MCF 10A (cell line): ENCODE results near the gene GATB. TPM values are rescaled to one million over a fixed set of nuclear protein-coding genes. Genes with fewer than 3 reads are reported as not detected.

Experiments
- BruUV-seq: library from RNA; stranded (reverse); fragments of 400-500 nt; replicated peaks from 2 replicates; lab custom pipeline; 2021; lab: Mats Ljungman, UMichigan
- CTCF ChIA-PET: fragments of 300-600 bp; sonication (Branson Sonifier 250); formaldehyde crosslinking; extraction: SDS; loops from one replicate; lab custom pipeline; 2021; ENCODE audit warnings: antibody characterized with exemption, inconsistent platforms; lab: Yijun Ruan, JAX
- POLR2A ChIA-PET: fragments of 300-600, 350-650 bp; sonication (Branson Sonifier 250); formaldehyde crosslinking; extraction: SDS; loops from one replicate; lab custom pipeline; 2020; ENCODE audit warnings: antibody characterized with exemption, inconsistent platforms; lab: Yijun Ruan, JAX
- DNase-seq: peaks from one replicate; pipeline ENCODE4 v3.0.0-alpha.2; 2018; ENCODE audit not compliant: unreplicated experiment
- H3K27ac Mint-ChIP-seq: one replicate; pipeline ENCODE4 v1.8.0; 2022; ENCODE audit warnings: mild to moderate bottlenecking, low read depth, mixed read lengths; ENCODE audit not compliant: unreplicated experiment
- H3K27me3 Mint-ChIP-seq: one replicate; pipeline ENCODE4 v1.8.0; 2022; ENCODE audit warnings: mixed read lengths; ENCODE audit not compliant: insufficient read depth, unreplicated experiment
- H3K36me3 Mint-ChIP-seq: one replicate; pipeline ENCODE4 v1.8.0; 2022; ENCODE audit warnings: mild to moderate bottlenecking, moderate library complexity, mixed read lengths; ENCODE audit not compliant: insufficient read depth, unreplicated experiment
- H3K4me1 Mint-ChIP-seq: one replicate; pipeline ENCODE4 v1.8.0; 2022; ENCODE audit warnings: mixed read lengths; ENCODE audit not compliant: insufficient read depth, unreplicated experiment
- H3K4me3 Mint-ChIP-seq: one replicate; pipeline ENCODE4 v1.8.0; 2022; ENCODE audit warnings: mild to moderate bottlenecking, moderate library complexity, mixed read lengths; ENCODE audit not compliant: unreplicated experiment
- H3K9me3 Mint-ChIP-seq: one replicate; pipeline ENCODE4 v1.8.0; 2022; ENCODE audit warnings: mixed read lengths; ENCODE audit not compliant: unreplicated experiment
- intact Hi-C: fragments of 100-400 bp; cut with micrococcal nuclease; formaldehyde crosslinking; loops from 2 replicates; pipeline ENCODE4 v1.14.1; 2022
- total RNA-seq: library from RNA; stranded (reverse); gene quantifications from 2 replicates; pipeline ENCODE4 v1.2.3, GENCODE V29; 2022
- TF ChIP-seq, protein P1 (sequence below): fragments of 200-600 bp; IDR thresholded peaks from one replicate; pipeline ENCODE4 v1.8.0; 2022; ENCODE audit warnings: antibody characterized with exemption, mild to moderate bottlenecking; ENCODE audit not compliant: unreplicated experiment

Gene GATB
- total RNA-seq, 1 experiment from 2014 or later: 17.8 TPM

DNA sequence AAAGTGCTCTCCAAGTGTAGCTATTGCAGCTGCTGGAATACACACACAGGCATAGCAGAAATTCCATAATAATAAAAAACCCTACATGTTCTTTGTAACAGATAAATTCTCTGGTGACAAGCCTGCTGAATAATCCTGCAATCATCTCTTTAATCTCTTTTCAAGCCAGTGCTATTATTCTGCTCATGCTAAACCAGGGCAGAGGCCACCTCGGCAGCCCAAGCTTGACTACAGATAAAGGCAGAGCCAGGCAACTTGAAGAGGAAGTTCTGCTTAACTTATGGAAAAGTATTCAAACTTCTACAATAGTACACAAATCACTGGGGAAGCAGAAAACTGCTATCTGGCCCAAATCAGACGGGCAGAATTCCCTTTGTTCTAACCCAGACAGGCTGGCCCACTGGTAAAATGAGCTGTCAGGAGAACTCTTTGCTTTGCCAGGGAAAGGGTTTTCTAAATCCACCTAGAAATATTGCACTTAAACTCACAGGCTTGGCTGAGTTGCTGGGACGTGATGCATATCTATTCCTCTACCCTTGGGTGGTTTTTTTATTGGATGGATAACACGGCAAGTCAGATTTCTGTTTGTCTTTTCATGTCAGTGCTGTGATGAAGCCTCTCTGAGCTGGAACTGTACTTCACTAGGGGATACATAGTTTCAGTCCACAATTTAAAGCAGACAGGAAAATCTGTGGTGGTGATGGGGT lies 70.5 kb downstream of the GATB start:
- no TSS peak for BruUV-seq
- CTCF ChIA-PET: interaction anchor here (0.5 kb wide), 1 partner anchor 881 kb away, joined by 4 read pairs; no protein-coding TSS in a partner anchor
- no peaks in the 10 kb centered on the region for H3K27me3 Mint-ChIP-seq
- intact Hi-C loops: no loop called here
- POLR2A ChIA-PET: interaction anchor here (0.9 kb wide), 1 partner anchor 27 kb away, joined by 4 read pairs; no protein-coding TSS in a partner anchor
- no peak overlapping the region for H3K4me3 Mint-ChIP-seq
- TF ChIP-seq, protein P1, sequence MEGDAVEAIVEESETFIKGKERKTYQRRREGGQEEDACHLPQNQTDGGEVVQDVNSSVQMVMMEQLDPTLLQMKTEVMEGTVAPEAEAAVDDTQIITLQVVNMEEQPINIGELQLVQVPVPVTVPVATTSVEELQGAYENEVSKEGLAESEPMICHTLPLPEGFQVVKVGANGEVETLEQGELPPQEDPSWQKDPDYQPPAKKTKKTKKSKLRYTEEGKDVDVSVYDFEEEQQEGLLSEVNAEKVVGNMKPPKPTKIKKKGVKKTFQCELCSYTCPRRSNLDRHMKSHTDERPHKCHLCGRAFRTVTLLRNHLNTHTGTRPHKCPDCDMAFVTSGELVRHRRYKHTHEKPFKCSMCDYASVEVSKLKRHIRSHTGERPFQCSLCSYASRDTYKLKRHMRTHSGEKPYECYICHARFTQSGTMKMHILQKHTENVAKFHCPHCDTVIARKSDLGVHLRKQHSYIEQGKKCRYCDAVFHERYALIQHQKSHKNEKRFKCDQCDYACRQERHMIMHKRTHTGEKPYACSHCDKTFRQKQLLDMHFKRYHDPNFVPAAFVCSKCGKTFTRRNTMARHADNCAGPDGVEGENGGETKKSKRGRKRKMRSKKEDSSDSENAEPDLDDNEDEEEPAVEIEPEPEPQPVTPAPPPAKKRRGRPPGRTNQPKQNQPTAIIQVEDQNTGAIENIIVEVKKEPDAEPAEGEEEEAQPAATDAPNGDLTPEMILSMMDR: no peak
- no peaks in the 10 kb centered on the region for H3K4me1 Mint-ChIP-seq
- H3K9me3 Mint-ChIP-seq: no peaks in the 10 kb centered on the region
- H3K27ac Mint-ChIP-seq: no peak overlapping the region
- DNase-seq: no peak
- peaks cover 8% of the 10 kb centered on the region for H3K36me3 Mint-ChIP-seq

DNA sequence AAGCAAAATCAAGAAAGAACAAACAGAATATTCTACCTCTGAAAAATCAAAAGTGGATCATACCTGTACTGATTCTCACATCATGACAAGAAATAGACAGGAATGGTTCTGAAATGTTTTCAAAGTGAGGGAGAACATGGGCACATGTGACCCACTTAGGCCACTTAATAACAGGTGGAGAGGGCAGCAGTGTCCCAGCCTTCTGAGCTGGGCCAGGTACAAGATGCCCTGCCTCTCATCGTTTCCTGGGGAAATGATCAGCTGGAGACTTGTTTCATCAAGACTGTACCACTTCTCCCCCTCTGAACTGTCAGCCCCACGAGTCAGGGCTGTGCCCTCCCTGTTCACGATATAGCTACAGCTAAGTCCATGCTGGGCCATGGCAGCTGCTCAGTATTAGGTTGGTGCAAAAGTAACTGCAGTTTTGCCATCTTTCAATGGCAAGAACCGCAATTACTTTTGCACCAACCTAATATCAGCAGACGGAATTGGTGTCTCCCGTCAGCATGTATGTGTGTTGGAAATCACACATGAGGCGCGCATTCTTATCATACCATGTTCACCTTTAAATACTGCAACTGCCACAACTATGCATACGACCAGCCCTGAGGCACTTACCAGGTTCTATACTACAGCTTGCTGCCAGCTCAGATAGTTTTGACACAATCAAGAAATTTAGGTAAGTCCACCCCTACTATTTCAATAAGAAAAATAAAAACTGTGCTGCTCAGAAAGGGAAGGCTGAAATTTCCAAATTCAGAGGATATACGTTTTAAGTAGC lies 71.4 kb downstream of the GATB start:
- BruUV-seq: no TSS peak
- no peak overlapping the region for H3K27ac Mint-ChIP-seq

DNA sequence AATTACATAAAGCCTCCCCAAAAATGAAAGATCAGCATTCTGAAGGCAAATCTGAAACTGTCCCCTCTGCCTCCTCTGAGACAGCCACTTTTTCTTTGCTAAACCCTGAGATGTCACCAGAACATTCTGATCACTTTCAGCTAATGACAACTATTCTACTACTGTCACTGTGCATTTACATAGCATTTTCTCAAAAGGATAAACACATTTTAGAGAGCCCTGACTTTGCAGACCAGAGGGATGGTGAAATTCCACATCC lies 72.1 kb downstream of the GATB start:
- Mint-ChIP-seq H3K4me1 (no peaks in the 10 kb centered on the region), H3K27me3 (no peaks in the 10 kb centered on the region), H3K27ac (no peak overlapping the region), H3K9me3 (no peaks in the 10 kb centered on the region), H3K36me3 (peaks cover 8% of the 10 kb centered on the region), H3K4me3 (no peak overlapping the region)
- TF ChIP-seq, protein P1: no peak
- BruUV-seq: no TSS peak
- ChIA-PET POLR2A (no interaction called here), CTCF (interaction anchor here (0.6 kb wide), 1 partner anchor 571 kb away, joined by 5 read pairs; no protein-coding TSS in a partner anchor)
- intact Hi-C loops: no loop called here
- DNase-seq: no peak

More for the DNA sequence above, 71.4 kb downstream of the GATB start:
- CTCF ChIA-PET: interaction anchor here (0.5 to 0.6 kb wide), 2 partner anchors 14 to 572 kb away, joined by 3 to 5 read pairs; no protein-coding TSS in a partner anchor
- intact Hi-C loops: no loop called here
- TF ChIP-seq, protein P1: no peak
- H3K9me3 Mint-ChIP-seq: no peaks in the 10 kb centered on the region
- H3K4me1 Mint-ChIP-seq: no peaks in the 10 kb centered on the region
- no peak overlapping the region for H3K4me3 Mint-ChIP-seq
- peaks cover 8% of the 10 kb centered on the region for H3K36me3 Mint-ChIP-seq
- POLR2A ChIA-PET: no interaction called here
- DNase-seq: no peak
- H3K27me3 Mint-ChIP-seq: no peaks in the 10 kb centered on the region
